HEK293T (cell line): ENCODE data around the gene DUSP6.

Experiments used
- CTCF ChIA-PET: fragments of 350-600 bp; formaldehyde crosslinking; extraction: SDS; loops from one replicate; lab custom pipeline; 2021; ENCODE audit warnings: antibody characterized with exemption, inconsistent platforms; lab: Yijun Ruan, JAX
- POLR2A ChIA-PET: fragments of 350-600 bp; formaldehyde crosslinking; extraction: SDS; loops from one replicate; lab custom pipeline; 2020; ENCODE audit warnings: antibody characterized with exemption, inconsistent platforms; lab: Yijun Ruan, JAX
- DNase-seq: peaks from one replicate; pipeline ENCODE4 v3.0.0; 2012; ENCODE audit warnings: mixed read lengths; ENCODE audit errors: extremely low spot score
- ARNT ChIP-seq: fragments of 450-650 bp; IDR thresholded peaks from 2 replicates; pipeline ENCODE4 v1.6.1; 2017; ENCODE audit warnings: mild to moderate bottlenecking
- BHLHE40 ChIP-seq: fragments of 450-650 bp; IDR thresholded peaks from 2 replicates; pipeline ENCODE4 v1.6.1; 2016; ENCODE audit warnings: mild to moderate bottlenecking, moderate library complexity, borderline replicate concordance
- CTBP1 ChIP-seq: fragments of 450-650 bp; IDR thresholded peaks from 2 replicates; pipeline ENCODE4 v1.6.1; 2016; ENCODE audit warnings: borderline replicate concordance
- ELF4 ChIP-seq: fragments of 450-650 bp; IDR thresholded peaks from 2 replicates; pipeline ENCODE4 v1.6.1; 2017; ENCODE audit warnings: antibody characterized with exemption
- FOXA1 ChIP-seq: fragments of 450-650 bp; IDR thresholded peaks from 2 replicates; pipeline ENCODE4 v1.6.1; 2016; ENCODE audit warnings: mild to moderate bottlenecking
- FOXK2 ChIP-seq: fragments of 450-650 bp; IDR thresholded peaks from 2 replicates; pipeline ENCODE4 v1.6.1; 2016; ENCODE audit warnings: mild to moderate bottlenecking
- FOXM1 ChIP-seq: fragments of 450-650 bp; IDR thresholded peaks from 2 replicates; pipeline ENCODE4 v1.6.1; 2017; ENCODE audit warnings: mild to moderate bottlenecking, borderline replicate concordance
- HDGF ChIP-seq: fragments of 450-650 bp; IDR thresholded peaks from 2 replicates; pipeline ENCODE4 v1.6.1; 2017; ENCODE audit warnings: antibody characterized with exemption, borderline replicate concordance
- L3MBTL2 ChIP-seq: fragments of 450-650 bp; conservative IDR thresholded peaks from 2 replicates; pipeline ENCODE4 v1.6.1; 2016; ENCODE audit warnings: mild to moderate bottlenecking
- LEF1 ChIP-seq: fragments of 450-650 bp; IDR thresholded peaks from 2 replicates; pipeline ENCODE4 v1.6.1; 2017; ENCODE audit warnings: mild to moderate bottlenecking, borderline replicate concordance
- NFRKB ChIP-seq: fragments of 450-650 bp; IDR thresholded peaks from 2 replicates; pipeline ENCODE4 v1.6.1; 2016; ENCODE audit warnings: mild to moderate bottlenecking, moderate library complexity
- SP1 ChIP-seq: fragments of 450-650 bp; IDR thresholded peaks from 2 replicates; pipeline ENCODE4 v1.6.1; 2017
- SUZ12 ChIP-seq: fragments of 450-650 bp; IDR thresholded peaks from 2 replicates; pipeline ENCODE4 v1.6.1; 2016; ENCODE audit warnings: mild to moderate bottlenecking
- TARDBP ChIP-seq: fragments of 450-650 bp; IDR thresholded peaks from 2 replicates; pipeline ENCODE4 v1.6.1; 2016
- ZNF384 ChIP-seq: fragments of 450-650 bp; IDR thresholded peaks from 2 replicates; pipeline ENCODE4 v1.6.1; 2016
- TF ChIP-seq, protein P1 (sequence below): fragments of 450-650 bp; IDR thresholded peaks from 2 replicates; pipeline ENCODE4 v1.6.1; 2016

DUSP6 gene

DNA sequence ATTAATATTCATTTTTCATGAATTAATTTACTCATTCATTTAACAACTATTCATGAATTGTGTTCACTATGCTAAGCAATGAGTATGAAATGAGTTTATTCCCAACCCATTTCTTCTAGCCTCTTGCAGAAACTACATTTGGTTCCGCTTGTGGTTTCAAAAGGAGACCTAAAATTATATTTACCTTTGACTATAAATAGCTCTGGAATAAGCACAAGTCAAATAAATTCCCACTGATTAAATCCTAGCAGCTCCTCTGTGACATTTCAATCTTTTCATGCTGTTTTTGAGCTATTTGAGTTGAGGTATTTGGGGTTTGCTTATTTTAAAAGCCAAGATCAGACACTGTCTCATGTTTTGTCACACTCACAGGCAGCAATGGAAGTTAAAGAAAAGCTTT, 46.9 kb downstream of the DUSP6 start:
- DNase-seq: no peak
- ChIA-PET POLR2A (no interaction called here), CTCF (interaction anchor here (0.7 kb wide), 1 partner anchor 12 kb away, joined by 3 read pairs; no protein-coding TSS in a partner anchor)
- TF ChIP-seq FOXM1: no peak
- TF ChIP-seq FOXK2: no peak
- no peak for TF ChIP-seq BHLHE40
- no peak for TF ChIP-seq HDGF
- TF ChIP-seq ZNF384: no peak
- TF ChIP-seq L3MBTL2: no peak
- TF ChIP-seq FOXA1: no peak
- TF ChIP-seq SUZ12: no peak
- TF ChIP-seq NFRKB: no peak
- no peak for TF ChIP-seq CTBP1
- no peak for TF ChIP-seq ELF4
- no peak for TF ChIP-seq SP1
- no peak for TF ChIP-seq TARDBP
- no peak for TF ChIP-seq LEF1

DNA sequence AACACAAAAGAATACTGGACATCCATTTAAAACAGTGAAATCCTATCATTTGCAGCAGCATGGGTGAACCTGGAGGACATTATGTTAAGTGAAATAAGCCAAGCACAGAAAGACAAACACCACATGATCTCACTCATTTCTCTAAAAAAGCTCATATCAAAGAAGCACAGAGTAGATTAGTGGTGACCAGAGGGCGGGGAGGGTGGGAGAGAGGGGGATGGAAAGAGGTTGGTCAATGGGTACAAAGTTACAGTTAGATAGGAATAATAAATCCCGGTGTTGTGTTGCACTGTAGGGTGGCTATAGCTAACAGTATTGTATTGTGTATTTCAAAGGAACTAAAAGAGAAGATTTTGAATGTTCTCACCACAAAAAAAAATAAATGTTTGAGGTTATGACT, 52.4 kb downstream of the DUSP6 start:
- DNase-seq: no peak
- TF ChIP-seq, protein P1, sequence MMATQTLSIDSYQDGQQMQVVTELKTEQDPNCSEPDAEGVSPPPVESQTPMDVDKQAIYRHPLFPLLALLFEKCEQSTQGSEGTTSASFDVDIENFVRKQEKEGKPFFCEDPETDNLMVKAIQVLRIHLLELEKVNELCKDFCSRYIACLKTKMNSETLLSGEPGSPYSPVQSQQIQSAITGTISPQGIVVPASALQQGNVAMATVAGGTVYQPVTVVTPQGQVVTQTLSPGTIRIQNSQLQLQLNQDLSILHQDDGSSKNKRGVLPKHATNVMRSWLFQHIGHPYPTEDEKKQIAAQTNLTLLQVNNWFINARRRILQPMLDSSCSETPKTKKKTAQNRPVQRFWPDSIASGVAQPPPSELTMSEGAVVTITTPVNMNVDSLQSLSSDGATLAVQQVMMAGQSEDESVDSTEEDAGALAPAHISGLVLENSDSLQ: no peak
- TF ChIP-seq SUZ12: no peak
- TF ChIP-seq TARDBP: no peak
- no peak for TF ChIP-seq ARNT
- no peak for TF ChIP-seq SP1
- no peak for TF ChIP-seq CTBP1
- CTCF ChIA-PET: no interaction called here
- POLR2A ChIA-PET: no interaction called here

DNA sequence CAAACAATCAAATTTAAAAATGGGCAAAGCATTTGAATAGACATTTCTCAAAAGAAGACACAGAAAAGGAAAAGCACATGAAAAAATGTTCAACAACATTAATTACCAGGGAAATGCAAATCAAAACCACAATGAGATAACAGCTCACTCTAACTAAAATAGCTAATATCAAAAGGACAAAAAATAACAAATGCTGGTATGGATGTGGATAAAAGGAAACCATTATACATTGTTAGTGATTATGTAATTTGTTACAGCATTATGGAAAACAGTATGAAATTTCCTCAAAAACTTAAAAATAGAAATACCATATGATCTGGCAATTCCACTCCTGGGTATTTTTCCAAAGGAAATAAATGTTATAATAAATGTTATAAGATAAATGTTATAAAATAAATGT, 52.9 kb downstream of the DUSP6 start:
- no peak for TF ChIP-seq NFRKB
- no peak for TF ChIP-seq CTBP1
- no peak for TF ChIP-seq ZNF384
- TF ChIP-seq FOXK2: no peak
- TF ChIP-seq, protein P1: no peak
- no peak for TF ChIP-seq ELF4
- no peak for TF ChIP-seq SP1
- TF ChIP-seq LEF1: no peak
- no peak for TF ChIP-seq SUZ12
- no peak for TF ChIP-seq TARDBP
- TF ChIP-seq HDGF: no peak
- TF ChIP-seq FOXA1: no peak
- TF ChIP-seq FOXM1: no peak
- TF ChIP-seq BHLHE40: no peak
- TF ChIP-seq ARNT: no peak
- no peak for TF ChIP-seq L3MBTL2
- ChIA-PET CTCF (no interaction called here), POLR2A (no interaction called here)
- no peak for DNase-seq
